HepG2 (cell line): ENCODE results near the gene WDCP. TPM values are rescaled to one million over a fixed set of nuclear protein-coding genes. Genes with fewer than 3 reads are reported as not detected.
A peak's percentile ranks its signal among the peaks of the same experiment; 100 is the strongest.

Source experiments
- CENPT ChIP-seq: sonication (generic); formaldehyde crosslinking; IDR thresholded peaks from 2 replicates; pipeline ENCODE4 v1.8.0; 2022; ENCODE audit warnings: low read depth, mild to moderate bottlenecking, moderate library complexity, missing genetic modification reagents
- EEA1 ChIP-seq: sonication (generic); formaldehyde crosslinking; IDR thresholded peaks from 2 replicates; pipeline ENCODE4 v1.5.1; 2020; ENCODE audit warnings: mild to moderate bottlenecking, missing genetic modification reagents, borderline replicate concordance
- FOXM1 ChIP-seq: sonication (generic); formaldehyde crosslinking; IDR thresholded peaks from 2 replicates; pipeline ENCODE4 v1.5.0; 2020; ENCODE audit warnings: missing genetic modification reagents
- GABPA ChIP-seq, 2 experiments: IDR thresholded peaks; 2 replicates each; pipeline ENCODE4 v1.6.1; 2011 to 2016; ENCODE audit warnings: low read depth in 2 of 2, low read length in 1 of 2, missing biosample characterization in 1 of 2, missing genetic modification characterization in 1 of 2
- HMGA1 ChIP-seq: sonication (generic); formaldehyde crosslinking; conservative IDR thresholded peaks from 2 replicates; pipeline ENCODE4 v1.4.0; 2020; ENCODE audit warnings: missing genetic modification reagents
- HNF4A ChIP-seq: sonication (generic); formaldehyde crosslinking; IDR thresholded peaks from 2 replicates; pipeline ENCODE4 v1.4.0; 2020; ENCODE audit warnings: missing genetic modification reagents
- MAFG ChIP-seq: sonication (generic); formaldehyde crosslinking; IDR thresholded peaks from 2 replicates; pipeline ENCODE4 v1.5.1; 2020; ENCODE audit warnings: mild to moderate bottlenecking, missing genetic modification reagents
- MLLT10 ChIP-seq: sonication (generic); formaldehyde crosslinking; IDR thresholded peaks from 2 replicates; pipeline ENCODE4 v1.4.0; 2020; ENCODE audit warnings: missing genetic modification reagents
- PAWR ChIP-seq: sonication (generic); formaldehyde crosslinking; IDR thresholded peaks from 2 replicates; pipeline ENCODE4 v1.4.0; 2020; ENCODE audit warnings: missing genetic modification reagents, mild to moderate bottlenecking, borderline replicate concordance
- RBM39 ChIP-seq: fragments of 200-400 bp; formaldehyde crosslinking; IDR thresholded peaks from one replicate; pipeline ENCODE4 v1.6.1; 2018; ENCODE audit warnings: antibody characterized with exemption, mild to moderate bottlenecking, low read depth, low read length; ENCODE audit not compliant: poor library complexity, severe bottlenecking
- SRSF4 ChIP-seq: fragments of 200-400 bp; formaldehyde crosslinking; IDR thresholded peaks from one replicate; pipeline ENCODE4 v1.6.1; 2018; ENCODE audit warnings: mild to moderate bottlenecking, low read depth, low read length, moderate library complexity; ENCODE audit not compliant: poor library complexity, severe bottlenecking
- SRSF9 ChIP-seq: fragments of 200-400 bp; formaldehyde crosslinking; IDR thresholded peaks from 2 replicates; pipeline ENCODE4 v1.6.1; 2018; ENCODE audit warnings: borderline replicate concordance, mild to moderate bottlenecking, low read depth, low read length; ENCODE audit not compliant: insufficient read depth, poor library complexity, severe bottlenecking
- SRY ChIP-seq: sonication (generic); formaldehyde crosslinking; IDR thresholded peaks from 2 replicates; pipeline ENCODE4 v1.8.0; 2022; ENCODE audit warnings: mild to moderate bottlenecking, missing genetic modification reagents
- TRIM24 ChIP-seq: sonication (generic); formaldehyde crosslinking; IDR thresholded peaks from 2 replicates; pipeline ENCODE4 v1.8.0; 2022; ENCODE audit warnings: mild to moderate bottlenecking, missing genetic modification reagents
- ZBTB33 ChIP-seq: sonication (generic); formaldehyde crosslinking; IDR thresholded peaks from 2 replicates; pipeline ENCODE4 v1.4.0; 2020; ENCODE audit warnings: missing genetic modification reagents
- ZFY ChIP-seq: sonication (generic); formaldehyde crosslinking; IDR thresholded peaks from 2 replicates; pipeline ENCODE4 v1.4.0; 2020; ENCODE audit warnings: missing genetic modification reagents
- ZGPAT ChIP-seq: IDR thresholded peaks from 2 replicates; pipeline ENCODE4 v1.6.1; 2016; ENCODE audit warnings: mild to moderate bottlenecking
- ZNF225 ChIP-seq: sonication (generic); formaldehyde crosslinking; IDR thresholded peaks from 2 replicates; pipeline ENCODE4 v1.4.0; 2020; ENCODE audit warnings: mild to moderate bottlenecking, missing genetic modification reagents
- ZNF34 ChIP-seq: sonication (generic); formaldehyde crosslinking; IDR thresholded peaks from 2 replicates; pipeline ENCODE4 v1.4.0; 2020; ENCODE audit warnings: mild to moderate bottlenecking, missing genetic modification reagents, borderline replicate concordance
- ZNF503 ChIP-seq: sonication (generic); formaldehyde crosslinking; IDR thresholded peaks from 2 replicates; pipeline ENCODE4 v1.4.0; 2020; ENCODE audit warnings: missing genetic modification reagents
- ZSCAN21 ChIP-seq: sonication (generic); formaldehyde crosslinking; IDR thresholded peaks from 2 replicates; pipeline ENCODE4 v1.8.0; 2022; ENCODE audit warnings: mild to moderate bottlenecking, missing genetic modification reagents, moderate library complexity, borderline replicate concordance
- polyA plus RNA-seq, 8 experiments: library from polyadenylated mRNA; depleted of rRNA in 3 of 8; stranded (reverse) in 7 of 8; unstranded in 1 of 8; fragments of >200 nt; fragmentation: Illumina TruSeq in 4 of 8; extraction: Trizol in 4 of 8; gene quantifications; 2 replicates each; pipeline versions ENCODE4 v1.2.1 to v1.2.3, GENCODE V29; 2011 to 2016; ENCODE audit warnings: low read depth in 4 of 8, missing spikeins in 1 of 8, mixed read lengths in 1 of 8; ENCODE audit not compliant: insufficient read depth in 1 of 8
- total RNA-seq, 5 experiments: library from RNA; depleted of rRNA; stranded (reverse); fragments of >200 nt; fragmentation: Illumina TruSeq; extraction: Trizol; gene quantifications; 2 replicates each; pipeline ENCODE4 v1.2.3, GENCODE V29; 2016; ENCODE audit warnings: low read depth in 1 of 5

Gene WDCP
- total and polyA plus RNA-seq, 2 of the 13 experiments (the other 11 are each of a cell fraction or from before 2014, with no cell fraction given) = 17.4 to 22.6 TPM

- no peak for TF ChIP-seq ZNF503 (CRISPR knock-in tag)
- TF ChIP-seq ZNF225 (CRISPR knock-in tag) = no peak
- TF ChIP-seq CENPT = no peak
- TF ChIP-seq TRIM24 (CRISPR knock-in tag) = no peak
- no peak for TF ChIP-seq GABPA (IDR thresholded peaks at IDR 0.05; ENCODE audit: low read depth, low read length)
- peak; percentile 34 for TF ChIP-seq GABPA (CRISPR knock-in tag; IDR thresholded peaks at IDR 0.05; ENCODE audit: low read depth)
- no peak for TF ChIP-seq HMGA1 (CRISPR knock-in tag)
- no peak for TF ChIP-seq HNF4A (CRISPR knock-in tag)
- peak; percentile 54; the same call in 1 of the 2 replicates for TF ChIP-seq ZSCAN21 (CRISPR knock-in tag)
- peak; percentile 85 for TF ChIP-seq RBM39
- TF ChIP-seq MAFG = no peak
- TF ChIP-seq ZFY = peak; percentile 44; the same call in 1 of the 2 replicates
- TF ChIP-seq ZBTB33 (CRISPR knock-in tag) = no peak
- TF ChIP-seq EEA1 = no peak
- TF ChIP-seq SRY = no peak
- TF ChIP-seq PAWR (CRISPR knock-in tag) = no peak
- no peak for TF ChIP-seq SRSF9
- TF ChIP-seq FOXM1 (CRISPR knock-in tag) = no peak
- TF ChIP-seq ZNF34 (CRISPR knock-in tag) = no peak
- no peak; the same call in none of the 2 replicates for TF ChIP-seq ZGPAT (CRISPR knock-in tag)
- no peak for TF ChIP-seq MLLT10 (CRISPR knock-in tag)
- no peak for TF ChIP-seq SRSF4
Observed at GRCh38 chr2:24050041-24050979, 3.1 kb upstream of the WDCP start (continued).
